K562 treated with DMSO at 1 percent for 12 hours (cell line): ENCODE data around the gene HOXC12. TPM values are rescaled to one million over a fixed set of nuclear protein-coding genes. Genes with fewer than 3 reads are reported as not detected.

Experiments used
- total RNA-seq: library from RNA; unstranded; fragments of 300-600 nt; gene quantifications from 2 replicates; pipeline ENCODE4 v1.2.3, GENCODE V29; 2022; ENCODE audit not compliant: insufficient read depth

The HOXC12 gene
- 0.64 and 0.77 TPM in 2 replicates for total RNA-seq

GRCh38 chr12:53954694-53955035 is at the start of gene HOXC12:
Gene HOXC12, plus strand, starts transcription at chr12:53954903. Its CDS starts 27 bp downstream, at chr12:53954930.

GRCh38 chr12:53938326-53939140 is 16.2 kb upstream of the HOXC12 start, which contains the start of gene HOXC13:
Gene HOXC13, plus strand, starts transcription at chr12:53938831. Its CDS starts 76 bp downstream, at chr12:53938907.

DNA sequence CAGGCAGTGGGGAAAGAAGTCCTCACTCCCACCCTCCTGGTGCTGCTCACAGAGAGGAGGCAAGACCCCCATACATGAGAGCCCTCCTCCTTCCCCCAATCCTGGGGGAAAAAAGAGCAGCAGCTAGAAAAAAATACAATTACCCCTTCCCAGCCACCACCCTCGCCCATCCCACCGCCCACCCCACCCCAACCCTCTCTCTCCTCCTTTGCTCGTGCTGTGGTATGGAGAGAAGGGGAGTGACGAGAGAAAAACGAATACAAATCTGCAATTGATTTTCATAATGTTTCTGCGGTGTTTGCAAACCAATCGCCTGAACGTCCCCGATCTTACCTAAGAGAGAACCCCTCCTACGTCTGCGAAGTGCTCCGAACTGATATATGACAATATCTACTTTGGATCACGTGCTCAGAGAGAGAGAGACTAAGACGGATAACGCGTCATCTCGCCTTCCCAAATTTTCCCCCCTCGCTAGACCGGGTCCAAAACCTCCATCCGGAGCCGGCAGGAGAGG is 18.1 kb downstream of the HOXC12 start, which contains the start of gene HOXC11:
TSS of gene HOXC11 (plus strand) at position 405 of the 514 bp plus-strand sequence. CDS start 116 bp downstream, outside the sequence.

GRCh38 chr12:53974084-53975063 is 19.7 kb downstream of the HOXC12 start, which contains the start of gene HOTAIR:
Gene HOTAIR, minus strand, starts transcription at chr12:53974954.

GRCh38 chr12:53984901-53985691 is 30.4 kb downstream of the HOXC12 start, which contains the start of gene HOXC10:
Gene HOXC10, plus strand, starts transcription at chr12:53985146. Its CDS starts 114 bp downstream, at chr12:53985260.

DNA sequence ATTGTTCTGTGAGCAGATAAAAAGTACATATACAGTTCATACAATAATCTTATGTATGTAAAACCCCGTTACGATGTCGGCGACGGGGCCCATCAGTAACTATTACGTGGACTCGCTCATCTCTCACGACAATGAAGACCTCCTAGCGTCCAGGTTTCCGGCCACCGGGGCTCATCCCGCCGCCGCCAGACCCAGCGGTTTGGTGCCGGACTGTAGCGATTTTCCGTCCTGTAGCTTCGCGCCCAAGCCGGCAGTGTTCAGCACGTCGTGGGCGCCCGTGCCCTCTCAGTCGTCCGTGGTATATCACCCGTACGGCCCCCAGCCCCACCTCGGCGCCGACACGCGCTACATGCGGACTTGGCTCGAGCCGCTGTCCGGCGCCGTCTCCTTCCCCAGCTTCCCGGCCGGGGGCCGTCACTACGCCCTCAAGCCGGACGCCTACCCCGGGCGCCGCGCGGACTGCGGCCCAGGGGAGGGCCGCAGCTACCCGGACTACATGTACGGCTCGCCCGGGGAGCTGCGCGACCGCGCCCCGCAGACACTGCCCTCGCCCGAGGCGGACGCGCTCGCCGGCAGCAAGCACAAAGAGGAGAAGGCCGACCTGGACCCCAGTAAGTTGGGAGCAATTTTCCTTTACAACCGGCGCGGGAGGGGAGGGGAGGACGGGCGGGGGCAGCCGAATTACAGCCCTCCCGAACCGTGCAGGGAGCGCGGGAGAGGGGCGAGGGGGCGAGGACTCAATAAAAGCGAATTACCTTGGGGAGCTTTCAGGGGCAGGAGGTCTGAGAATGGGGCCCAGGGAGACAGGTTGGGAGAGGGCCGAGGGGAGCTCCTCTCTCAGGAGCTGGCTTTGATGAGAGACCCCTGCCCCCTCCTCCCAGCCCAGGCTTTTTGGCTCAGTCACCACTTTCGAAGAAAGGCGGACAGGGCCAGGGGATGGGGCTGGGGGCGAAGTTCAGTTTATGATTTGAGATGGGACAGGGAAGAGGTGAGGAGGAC is 45.7 kb downstream of the HOXC12 start, which contains the start of gene HOXC9:
TSS of gene HOXC9 (plus strand) at position 46 of the 999 bp plus-strand sequence. CDS start at position 74, 28 bp downstream.

Other genes with a start within 250 kb of the HOXC12 start
- 11.7 and 34.7 TPM in 2 replicates for gene CALCOCO1, start 227.5 kb upstream of the HOXC12 start, total RNA-seq
- gene CISTR, start 202.9 kb upstream of the HOXC12 start, total RNA-seq, result not detected in 2 replicates
- gene HOXC13, start 16.1 kb upstream of the HOXC12 start, total RNA-seq, result 0.78 and 2.1 TPM in 2 replicates
- not detected in 2 replicates for gene HOXC11, start 18.2 kb downstream of the HOXC12 start, total RNA-seq
- not detected in 2 replicates for gene HOTAIR, start 20.1 kb downstream of the HOXC12 start, total RNA-seq
- gene HOXC10, start 30.2 kb downstream of the HOXC12 start, total RNA-seq, result not detected in 2 replicates
- 16.3 and 22.1 TPM in 2 replicates for gene HOXC9, start 45.3 kb downstream of the HOXC12 start, total RNA-seq
- 0.35 and 0.45 TPM in 2 replicates for gene HOXC8, start 54.1 kb downstream of the HOXC12 start, total RNA-seq
- 5.0 and 5.1 TPM in 2 replicates for gene HOXC6, start 73.5 kb downstream of the HOXC12 start, total RNA-seq
- not detected in 2 replicates for gene HOXC5, start 78.1 kb downstream of the HOXC12 start, total RNA-seq
- gene HOXC4, start 98.9 kb downstream of the HOXC12 start, total RNA-seq, result 1.1 TPM in 1 of 2 replicates, not detected in the other
- gene SMUG1, start 234.1 kb downstream of the HOXC12 start, total RNA-seq, result 33.0 and 42.8 TPM in 2 replicates